Hematopoietic multipotent progenitor cell treated with erythropoietin and hydrocortisone succinate and interleukin-3 and kit ligand, for 17 days (in vitro differentiated cells): ENCODE results near the gene CSNK1G2.

ENCODE experiments used
- DNase-seq: peaks from one replicate; pipeline ENCODE4 v3.0.0-alpha.2; 2015; ENCODE audit warnings: low spot score

Gene CSNK1G2

GRCh38 chr19:1941146-1942077 lies at the start of gene CSNK1G2:
Gene CSNK1G2, plus strand, starts transcription at chr19:1941172. Its CDS starts 28,601 bp downstream, at chr19:1969773.
- DNase-seq: peak; percentile 19

DNA sequence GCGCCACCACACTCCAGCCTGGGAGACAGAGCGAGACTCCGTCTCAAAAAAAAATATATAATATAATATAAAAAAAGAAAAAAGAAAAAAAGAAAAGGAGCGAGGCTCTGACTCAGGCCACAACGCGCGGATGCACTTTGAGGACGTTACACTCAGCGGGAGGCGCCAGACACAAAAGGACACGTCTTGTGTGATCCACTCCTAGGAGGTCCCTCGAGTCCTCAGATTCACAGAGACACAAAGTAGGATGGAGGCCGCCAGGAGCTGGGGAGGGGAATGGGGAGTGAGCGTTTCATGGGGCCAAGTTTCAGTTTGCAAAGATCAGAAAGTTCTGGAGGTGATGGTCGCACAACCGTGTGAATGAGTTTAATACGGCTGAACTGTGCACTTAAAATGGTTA lies 47.2 kb upstream of the CSNK1G2 start:
- no peak for DNase-seq

DNA sequence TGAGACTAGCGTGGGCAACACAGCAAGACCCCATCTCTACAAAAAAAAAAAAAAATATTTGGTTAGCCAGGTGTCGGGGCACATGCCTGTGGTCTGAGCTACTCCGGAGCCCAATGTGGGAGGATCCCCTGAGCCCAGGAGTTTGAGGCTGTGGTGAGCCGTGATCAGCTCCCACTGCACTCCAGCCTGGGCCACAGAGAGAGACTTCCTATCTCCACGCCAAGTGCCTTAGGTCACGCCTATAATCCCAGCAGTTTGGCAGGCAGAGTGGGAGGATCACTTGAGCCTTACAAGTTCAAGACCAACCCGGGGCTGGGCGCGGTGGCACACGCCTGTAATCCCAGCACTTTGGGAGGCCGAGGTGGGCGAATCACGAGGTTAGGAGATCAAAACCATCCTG lies 44.5 kb upstream of the CSNK1G2 start:
- no peak for DNase-seq

- DNase-seq: no peak
Measured at GRCh38 chr19:1901940-1902404, 39.0 kb upstream of the CSNK1G2 start.

GRCh38 chr19:1902923-1903322 lies 38.0 kb upstream of the CSNK1G2 start:
- no peak for DNase-seq

GRCh38 chr19:1904860-1905109 lies 36.2 kb upstream of the CSNK1G2 start:
- no peak for DNase-seq

- peak; percentile 98 for DNase-seq
Measured at GRCh38 chr19:1905110-1905862, 35.7 kb upstream of the CSNK1G2 start, which contains the start of the genes ADAT3 and SCAMP4. Gene ADAT3, plus strand, starts transcription at chr19:1905399. Its CDS starts 6,649 bp downstream, at chr19:1912048. Gene SCAMP4, plus strand, starts transcription at chr19:1905399. Its CDS starts 9,621 bp downstream, at chr19:1915020.

DNA sequence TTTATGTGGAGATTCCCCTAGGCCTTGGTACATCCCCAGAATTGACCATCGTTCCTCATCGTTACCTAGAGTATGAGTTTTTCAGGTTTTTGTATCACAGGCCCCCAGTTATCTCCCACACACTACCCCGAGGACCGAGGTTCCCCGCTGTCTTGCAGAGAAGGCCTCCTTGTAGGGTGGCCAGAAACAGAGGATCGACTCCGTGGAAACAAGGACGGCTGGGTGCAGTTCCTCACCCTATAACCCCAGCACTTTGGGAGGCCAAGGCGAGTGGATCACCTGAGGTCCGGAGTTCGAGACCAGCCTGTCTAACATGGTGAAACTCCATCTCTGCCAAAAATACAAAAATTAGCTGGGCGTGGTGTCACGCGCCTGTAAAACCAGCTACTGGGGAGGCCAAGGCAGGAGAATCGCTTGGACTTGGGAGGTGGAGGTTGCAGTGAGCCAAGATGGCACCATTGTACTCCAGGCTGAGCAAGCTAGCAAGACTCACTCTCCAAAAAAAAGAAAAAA lies 35.1 kb upstream of the CSNK1G2 start:
- no peak for DNase-seq

- DNase-seq: no peak
Measured at GRCh38 chr19:1906985-1907562, 33.9 kb upstream of the CSNK1G2 start.

- no peak for DNase-seq
Measured at GRCh38 chr19:1907563-1908363, 33.2 kb upstream of the CSNK1G2 start.

- no peak for DNase-seq
Measured at GRCh38 chr19:1908364-1908678, 32.7 kb upstream of the CSNK1G2 start.

- no peak for DNase-seq
Measured at GRCh38 chr19:1909761-1910080, 31.3 kb upstream of the CSNK1G2 start.

DNA sequence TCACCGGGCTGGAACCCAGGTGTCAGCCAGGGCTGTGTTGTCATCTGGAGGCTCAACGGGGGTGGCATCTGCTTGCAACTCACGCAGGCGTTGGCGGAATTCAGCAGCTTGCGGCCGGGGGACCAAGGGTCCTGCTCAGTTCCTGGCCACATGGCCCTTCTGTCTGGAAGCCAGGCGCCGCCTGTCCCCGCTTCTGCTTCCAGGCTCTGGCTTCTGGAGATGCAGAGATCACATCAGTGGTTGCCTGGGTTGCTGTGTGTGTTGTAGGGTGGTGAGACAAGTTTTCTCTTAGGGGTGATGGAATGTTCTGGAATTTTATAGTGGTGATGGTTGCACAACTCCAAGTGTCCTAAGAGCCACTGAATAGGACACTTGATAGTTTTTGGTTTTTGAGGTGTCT lies 30.8 kb upstream of the CSNK1G2 start:
- no peak for DNase-seq

DNA sequence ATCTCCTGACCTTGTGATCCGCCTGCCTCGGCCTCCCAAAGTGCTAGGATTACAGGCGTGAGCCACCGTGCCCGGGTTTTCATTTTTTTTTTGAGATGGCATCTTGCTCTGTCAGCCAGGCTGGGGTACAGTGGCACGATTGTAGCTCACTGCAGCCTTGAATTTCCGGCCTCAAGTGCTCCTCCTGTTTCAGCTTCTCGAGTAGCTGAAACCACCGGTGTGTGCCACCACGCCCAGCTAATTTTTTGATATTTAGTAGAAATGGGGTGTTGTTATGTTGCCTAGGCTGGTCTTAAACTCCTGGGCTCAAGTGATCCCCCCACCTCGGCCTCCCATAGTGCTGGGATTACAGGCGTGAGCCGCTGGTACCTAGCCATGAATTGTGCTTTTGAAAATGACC lies 29.9 kb upstream of the CSNK1G2 start:
- DNase-seq: no peak

DNA sequence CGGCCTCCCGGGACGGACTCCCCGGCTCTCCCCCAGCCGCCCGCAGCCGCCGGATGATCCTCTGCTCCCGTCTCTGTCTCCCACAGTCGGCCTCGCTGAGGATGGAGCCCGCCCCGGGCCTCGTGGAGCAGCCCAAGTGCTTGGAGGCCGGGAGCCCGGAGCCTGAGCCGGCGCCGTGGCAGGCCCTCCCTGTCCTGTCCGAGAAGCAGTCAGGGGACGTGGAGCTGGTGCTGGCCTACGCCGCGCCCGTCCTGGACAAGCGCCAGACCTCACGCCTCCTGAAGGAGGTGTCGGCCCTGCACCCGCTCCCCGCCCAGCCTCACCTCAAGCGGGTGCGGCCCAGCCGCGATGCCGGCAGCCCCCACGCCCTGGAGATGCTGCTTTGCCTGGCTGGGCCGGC lies 29.0 kb upstream of the CSNK1G2 start:
- no peak for DNase-seq

GRCh38 chr19:1912760-1913505 lies 28.0 kb upstream of the CSNK1G2 start:
- no peak for DNase-seq

- no peak for DNase-seq
Measured at GRCh38 chr19:1913781-1914577, 27.0 kb upstream of the CSNK1G2 start.

- no peak for DNase-seq
Measured at GRCh38 chr19:1914826-1915341, 26.1 kb upstream of the CSNK1G2 start.

GRCh38 chr19:1917146-1917545 lies 23.8 kb upstream of the CSNK1G2 start:
- DNase-seq: no peak

GRCh38 chr19:1917926-1918325 lies 23.0 kb upstream of the CSNK1G2 start:
- DNase-seq: no peak
